ENCODE results near the gene EFNA3.

The EFNA3 gene

GRCh38 chr1:155053531-155054105 is 25.0 kb upstream of the EFNA3 start:
- H3K4me1 Mint-ChIP-seq (ENCODE audit: low read depth) = peaks cover 26% of the 10 kb centered on the region
- H3K9me3 Mint-ChIP-seq = no peaks in the 10 kb centered on the region
- no peaks in the 10 kb centered on the region for H3K27me3 Mint-ChIP-seq
- H3K4me3 Mint-ChIP-seq = peak overlapping the region; percentile 85
- no peak for DNase-seq
- H3K36me3 Mint-ChIP-seq (ENCODE audit: low read depth) = peaks cover 50% of the 10 kb centered on the region
- no peak overlapping the region for H3K27ac Mint-ChIP-seq

- H3K27ac Mint-ChIP-seq = no peak overlapping the region
- H3K4me1 Mint-ChIP-seq (ENCODE audit: low read depth) = peaks cover 21% of the 10 kb centered on the region
- H3K36me3 Mint-ChIP-seq (ENCODE audit: low read depth) = peaks cover 76% of the 10 kb centered on the region
- H3K4me3 Mint-ChIP-seq = no peak overlapping the region
- no peaks in the 10 kb centered on the region for H3K9me3 Mint-ChIP-seq
- DNase-seq = no peak
- no peaks in the 10 kb centered on the region for H3K27me3 Mint-ChIP-seq
Measured at GRCh38 chr1:155057104-155057503, 21.5 kb upstream of the EFNA3 start.

- Mint-ChIP-seq H3K4me3 (no peak overlapping the region), H3K36me3 (ENCODE audit: low read depth) (peaks cover 76% of the 10 kb centered on the region), H3K27me3 (no peaks in the 10 kb centered on the region), H3K9me3 (no peaks in the 10 kb centered on the region), H3K4me1 (ENCODE audit: low read depth) (peaks cover 20% of the 10 kb centered on the region), H3K27ac (no peak overlapping the region)
- DNase-seq = no peak
Measured at GRCh38 chr1:155057788-155058211, 20.8 kb upstream of the EFNA3 start.

GRCh38 chr1:155060736-155061135 is 17.9 kb upstream of the EFNA3 start:
- Mint-ChIP-seq H3K36me3 (ENCODE audit: low read depth) (peaks cover 56% of the 10 kb centered on the region), H3K27me3 (no peaks in the 10 kb centered on the region), H3K4me1 (ENCODE audit: low read depth) (peaks cover 31% of the 10 kb centered on the region), H3K27ac (no peak overlapping the region), H3K4me3 (no peak overlapping the region), H3K9me3 (no peaks in the 10 kb centered on the region)
- no peak for DNase-seq

- Mint-ChIP-seq H3K9me3 (no peaks in the 10 kb centered on the region), H3K27me3 (no peaks in the 10 kb centered on the region), H3K4me3 (no peak overlapping the region), H3K4me1 (ENCODE audit: low read depth) (peaks cover 31% of the 10 kb centered on the region), H3K27ac (no peak overlapping the region), H3K36me3 (ENCODE audit: low read depth) (peaks cover 47% of the 10 kb centered on the region)
- DNase-seq = peak; percentile 98
Measured at GRCh38 chr1:155061381-155062150, 17.1 kb upstream of the EFNA3 start.

GRCh38 chr1:155062151-155062686 is 16.4 kb upstream of the EFNA3 start:
- H3K4me3 Mint-ChIP-seq = peak overlapping the region; percentile 82
- H3K4me1 Mint-ChIP-seq (ENCODE audit: low read depth) = peaks cover 31% of the 10 kb centered on the region
- H3K36me3 Mint-ChIP-seq (ENCODE audit: low read depth) = peaks cover 42% of the 10 kb centered on the region
- no peaks in the 10 kb centered on the region for H3K27me3 Mint-ChIP-seq
- no peak for DNase-seq
- no peaks in the 10 kb centered on the region for H3K9me3 Mint-ChIP-seq
- no peak overlapping the region for H3K27ac Mint-ChIP-seq

- no peaks in the 10 kb centered on the region for H3K27me3 Mint-ChIP-seq
- peak overlapping the region; percentile 72 for H3K27ac Mint-ChIP-seq
- H3K4me3 Mint-ChIP-seq = peak overlapping the region; percentile 82
- DNase-seq = peak; percentile 87
- peaks cover 31% of the 10 kb centered on the region for H3K4me1 Mint-ChIP-seq (ENCODE audit: low read depth)
- H3K9me3 Mint-ChIP-seq = no peaks in the 10 kb centered on the region
- H3K36me3 Mint-ChIP-seq (ENCODE audit: low read depth) = peaks cover 36% of the 10 kb centered on the region
Measured at GRCh38 chr1:155062702-155063411, 15.8 kb upstream of the EFNA3 start.

- H3K4me1 Mint-ChIP-seq (ENCODE audit: low read depth) = peaks cover 31% of the 10 kb centered on the region
- H3K4me3 Mint-ChIP-seq = peak within 1 kb of the TSS; percentile 82
Measured at GRCh38 chr1:155063550-155064110, 15.0 kb upstream of the EFNA3 start, which contains the start of gene EFNA4. EFNA4 (plus strand) TSS chr1:155063740; CDS start chr1:155063824, 84 bp downstream.

GRCh38 chr1:155064111-155064831 is 14.4 kb upstream of the EFNA3 start:
- no peak for DNase-seq
- Mint-ChIP-seq H3K27ac (no peak overlapping the region), H3K4me1 (ENCODE audit: low read depth) (peaks cover 31% of the 10 kb centered on the region), H3K4me3 (peak overlapping the region; percentile 72), H3K9me3 (no peaks in the 10 kb centered on the region), H3K27me3 (no peaks in the 10 kb centered on the region), H3K36me3 (ENCODE audit: low read depth) (peaks cover 28% of the 10 kb centered on the region)

More at GRCh38 chr1:155063550-155064110, 15.0 kb upstream of the EFNA3 start, which contains the start of gene EFNA4:
- H3K36me3 Mint-ChIP-seq (ENCODE audit: low read depth) = peaks cover 31% of the 10 kb centered on the region
- no peaks in the 10 kb centered on the region for H3K9me3 Mint-ChIP-seq
- H3K27ac Mint-ChIP-seq = peak within 1 kb of the TSS; percentile 72
- DNase-seq = peak; percentile 86
- H3K27me3 Mint-ChIP-seq = no peaks in the 10 kb centered on the region

- Mint-ChIP-seq H3K27me3 (no peaks in the 10 kb centered on the region), H3K9me3 (no peaks in the 10 kb centered on the region), H3K27ac (no peak overlapping the region), H3K4me1 (ENCODE audit: low read depth) (peaks cover 32% of the 10 kb centered on the region), H3K4me3 (peak overlapping the region; percentile 72), H3K36me3 (ENCODE audit: low read depth) (peaks cover 24% of the 10 kb centered on the region)
- no peak for DNase-seq
Measured at GRCh38 chr1:155064832-155065429, 13.7 kb upstream of the EFNA3 start.

- Mint-ChIP-seq H3K9me3 (no peaks in the 10 kb centered on the region), H3K4me3 (no peak overlapping the region), H3K4me1 (ENCODE audit: low read depth) (peaks cover 38% of the 10 kb centered on the region), H3K27me3 (no peaks in the 10 kb centered on the region), H3K36me3 (ENCODE audit: low read depth) (peaks cover 10% of the 10 kb centered on the region), H3K27ac (no peak overlapping the region)
- no peak for DNase-seq
Measured at GRCh38 chr1:155066777-155067176, 11.9 kb upstream of the EFNA3 start.

GRCh38 chr1:155068599-155068998 is 10.0 kb upstream of the EFNA3 start:
- no peak overlapping the region for H3K4me3 Mint-ChIP-seq
- H3K9me3 Mint-ChIP-seq = no peaks in the 10 kb centered on the region
- peaks cover 8% of the 10 kb centered on the region for H3K36me3 Mint-ChIP-seq (ENCODE audit: low read depth)
- no peak for DNase-seq
- H3K4me1 Mint-ChIP-seq (ENCODE audit: low read depth) = peaks cover 25% of the 10 kb centered on the region
- H3K27ac Mint-ChIP-seq = no peak overlapping the region
- H3K27me3 Mint-ChIP-seq = no peaks in the 10 kb centered on the region

- Mint-ChIP-seq H3K4me1 (ENCODE audit: low read depth) (peaks cover 26% of the 10 kb centered on the region), H3K27ac (no peak overlapping the region), H3K4me3 (no peak overlapping the region), H3K36me3 (ENCODE audit: low read depth) (peaks cover 8% of the 10 kb centered on the region), H3K27me3 (no peaks in the 10 kb centered on the region), H3K9me3 (no peaks in the 10 kb centered on the region)
- no peak for DNase-seq
Measured at GRCh38 chr1:155069551-155070157, 9.0 kb upstream of the EFNA3 start.
